Bronchial epithelial cell (primary cell): ENCODE measurements around the gene B3GNT8. TPM values are rescaled to one million over a fixed set of nuclear protein-coding genes. Genes with fewer than 3 reads are reported as not detected.
"Not testable (repeated sequence)": the region's sequence is repeated elsewhere in the genome, so short reads cannot be mapped to it uniquely, and the experiment has no call there.

Source experiments
- DNase-seq: peaks from one replicate; pipeline ENCODE4 v3.0.0-alpha.2; 2010; ENCODE audit warnings: low read depth
- FAIRE-seq: peaks from 2 replicates; lab custom pipeline; 2011; peaks lifted over from hg19 to GRCh38; lab: Jason Lieb, UNC
- H3K27me3 ChIP-seq: 2 replicates; pipeline ENCODE4 v1.5.1; 2011; ENCODE audit warnings: low read length; ENCODE audit not compliant: control insufficient read depth, insufficient read depth
- H3K36me3 ChIP-seq: 2 replicates; pipeline ENCODE4 v1.5.1; 2011; ENCODE audit warnings: low read length; ENCODE audit not compliant: control insufficient read depth, insufficient read depth
- H3K4me3 ChIP-seq: 2 replicates; pipeline ENCODE4 v1.5.1; 2011; ENCODE audit warnings: mild to moderate bottlenecking, low read depth, low read length, control low read depth
- total RNA-seq: library from RNA; depleted of rRNA; stranded (reverse); fragments of >200 nt; gene quantifications from 2 replicates; pipeline ENCODE4 v1.2.1, GENCODE V29; 2014
- TF ChIP-seq, protein P1 (sequence below): IDR thresholded peaks from 2 replicates; pipeline ENCODE4 v1.5.1; 2011; ENCODE audit warnings: mild to moderate bottlenecking, moderate library complexity, low read length, control low read depth, inconsistent platforms; ENCODE audit not compliant: insufficient read depth, severe bottlenecking

B3GNT8 gene, protein sequence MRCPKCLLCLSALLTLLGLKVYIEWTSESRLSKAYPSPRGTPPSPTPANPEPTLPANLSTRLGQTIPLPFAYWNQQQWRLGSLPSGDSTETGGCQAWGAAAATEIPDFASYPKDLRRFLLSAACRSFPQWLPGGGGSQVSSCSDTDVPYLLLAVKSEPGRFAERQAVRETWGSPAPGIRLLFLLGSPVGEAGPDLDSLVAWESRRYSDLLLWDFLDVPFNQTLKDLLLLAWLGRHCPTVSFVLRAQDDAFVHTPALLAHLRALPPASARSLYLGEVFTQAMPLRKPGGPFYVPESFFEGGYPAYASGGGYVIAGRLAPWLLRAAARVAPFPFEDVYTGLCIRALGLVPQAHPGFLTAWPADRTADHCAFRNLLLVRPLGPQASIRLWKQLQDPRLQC
- 3.2 and 14.3 TPM in 2 replicates for total RNA-seq

DNA sequence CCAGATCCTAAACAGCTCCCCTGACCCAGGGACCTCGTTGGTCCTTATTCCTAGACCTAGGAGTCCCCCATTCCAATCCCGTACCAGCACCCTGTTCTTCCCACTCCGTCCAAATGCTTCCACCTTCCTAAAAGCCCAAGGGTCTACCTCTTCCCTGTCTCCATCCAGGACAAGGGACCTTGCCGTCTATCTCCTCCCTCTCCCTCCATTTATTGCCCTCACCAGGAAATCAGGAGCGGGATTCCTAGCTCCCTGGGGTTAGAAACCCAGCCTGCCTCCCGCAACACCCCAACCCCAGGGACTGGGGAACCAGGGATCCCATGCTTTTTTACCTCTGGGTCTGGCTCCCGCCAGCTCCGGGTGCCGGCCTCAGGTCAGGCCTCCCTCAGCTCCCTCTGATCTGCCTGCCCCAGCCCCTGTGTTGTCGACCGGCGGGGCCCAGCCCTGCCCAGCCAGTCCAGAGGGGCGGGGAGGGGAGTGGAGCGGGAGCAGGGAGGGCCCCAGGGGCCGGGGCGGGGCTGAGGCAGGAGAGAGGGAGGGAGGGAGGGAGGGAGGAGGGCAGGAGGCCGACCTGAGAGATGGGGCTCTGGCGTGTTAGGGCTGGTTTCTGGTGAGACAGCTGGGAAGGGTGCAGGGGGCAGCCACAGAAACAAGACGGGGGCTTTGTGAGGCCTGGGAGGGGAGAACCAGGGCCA is at the start of gene B3GNT8:
TSS of gene B3GNT8 (minus strand) at position 423 of the 695 bp plus-strand sequence. CDS start 596 bp downstream, outside the sequence.
- peaks cover 20% of the 10 kb centered on the region for H3K36me3 ChIP-seq
- FAIRE-seq (no peak), DNase-seq (peak; percentile 82)
- H3K27me3 ChIP-seq, result no peaks in the 10 kb centered on the region
- TF ChIP-seq, protein P1, sequence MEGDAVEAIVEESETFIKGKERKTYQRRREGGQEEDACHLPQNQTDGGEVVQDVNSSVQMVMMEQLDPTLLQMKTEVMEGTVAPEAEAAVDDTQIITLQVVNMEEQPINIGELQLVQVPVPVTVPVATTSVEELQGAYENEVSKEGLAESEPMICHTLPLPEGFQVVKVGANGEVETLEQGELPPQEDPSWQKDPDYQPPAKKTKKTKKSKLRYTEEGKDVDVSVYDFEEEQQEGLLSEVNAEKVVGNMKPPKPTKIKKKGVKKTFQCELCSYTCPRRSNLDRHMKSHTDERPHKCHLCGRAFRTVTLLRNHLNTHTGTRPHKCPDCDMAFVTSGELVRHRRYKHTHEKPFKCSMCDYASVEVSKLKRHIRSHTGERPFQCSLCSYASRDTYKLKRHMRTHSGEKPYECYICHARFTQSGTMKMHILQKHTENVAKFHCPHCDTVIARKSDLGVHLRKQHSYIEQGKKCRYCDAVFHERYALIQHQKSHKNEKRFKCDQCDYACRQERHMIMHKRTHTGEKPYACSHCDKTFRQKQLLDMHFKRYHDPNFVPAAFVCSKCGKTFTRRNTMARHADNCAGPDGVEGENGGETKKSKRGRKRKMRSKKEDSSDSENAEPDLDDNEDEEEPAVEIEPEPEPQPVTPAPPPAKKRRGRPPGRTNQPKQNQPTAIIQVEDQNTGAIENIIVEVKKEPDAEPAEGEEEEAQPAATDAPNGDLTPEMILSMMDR, result no peak
- H3K4me3 ChIP-seq, result peak within 1 kb of the TSS; percentile 65

DNA sequence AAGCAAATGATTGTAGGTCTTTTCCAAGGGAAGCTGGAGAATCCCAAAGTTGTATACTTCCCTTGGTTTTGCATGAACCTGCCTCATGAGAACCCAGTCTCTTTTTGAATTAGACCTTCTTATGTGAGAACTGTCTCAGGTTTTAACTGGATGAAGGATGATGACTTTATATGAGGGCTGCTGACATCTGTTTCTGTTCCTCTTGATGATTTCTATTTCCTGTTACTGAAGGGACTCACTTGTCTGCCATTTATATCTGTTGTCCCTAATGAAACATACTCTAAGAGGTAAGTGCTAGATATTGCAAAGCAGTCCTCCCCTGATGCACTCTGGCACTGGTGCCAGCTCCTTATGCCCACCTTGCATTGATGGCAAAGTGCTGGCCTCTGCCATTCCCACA is 49.4 kb upstream of the B3GNT8 start:
- DNase-seq, result no peak
- Histone ChIP-seq H3K4me3 (no peak overlapping the region), H3K27me3 (no peaks in the 10 kb centered on the region), H3K36me3 (no peaks in the 10 kb centered on the region)
- no peak for FAIRE-seq
- TF ChIP-seq, protein P1, result no peak

DNA sequence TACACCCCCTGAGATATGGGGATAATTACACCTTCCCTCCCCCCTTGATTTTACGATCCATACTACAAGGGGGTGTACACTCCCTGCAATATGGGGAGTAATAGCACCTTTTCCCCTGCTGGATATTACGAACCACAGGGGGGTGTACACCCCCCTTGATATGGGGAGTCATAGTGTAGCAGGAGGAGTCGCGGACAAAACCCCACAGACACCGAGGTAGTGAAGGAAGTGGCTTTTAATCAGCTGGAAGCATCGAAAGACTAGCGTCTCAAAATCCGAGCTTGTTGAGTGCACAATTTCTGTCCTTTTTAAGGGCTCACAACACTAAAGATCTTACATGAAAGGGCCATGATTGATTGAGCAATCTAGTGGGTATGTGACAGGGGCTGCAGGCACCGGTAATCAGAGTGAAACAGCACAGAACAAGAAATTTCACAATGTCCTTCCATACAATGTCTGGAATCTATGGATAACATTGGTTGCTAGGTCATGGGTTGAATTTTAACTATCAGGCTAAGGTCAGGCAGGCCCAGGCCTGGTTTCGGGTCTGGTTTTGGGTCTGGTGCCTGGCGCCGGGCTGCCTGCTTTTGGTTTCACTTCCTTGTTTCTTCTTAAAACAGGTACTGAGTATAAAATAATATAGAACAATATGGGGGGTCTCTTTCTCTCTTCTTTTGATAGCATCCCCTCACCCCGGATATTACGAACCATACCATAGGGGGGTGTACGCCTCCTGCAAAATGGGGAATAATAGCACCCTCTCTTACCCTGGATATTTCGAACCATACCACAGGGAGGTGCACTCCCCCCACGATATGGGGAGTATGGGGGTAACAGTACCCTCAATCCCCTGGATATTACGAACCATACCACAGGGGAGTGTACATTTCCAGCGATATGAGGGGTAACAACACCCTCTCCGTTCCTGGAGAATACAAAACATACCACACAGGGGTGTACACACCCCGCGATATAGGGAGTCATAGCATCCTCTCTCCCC is 36.4 kb upstream of the B3GNT8 start:
- FAIRE-seq, H3K4me3 ChIP-seq, H3K27me3 ChIP-seq, H3K36me3 ChIP-seq, DNase-seq: not testable (repeated sequence)

DNA sequence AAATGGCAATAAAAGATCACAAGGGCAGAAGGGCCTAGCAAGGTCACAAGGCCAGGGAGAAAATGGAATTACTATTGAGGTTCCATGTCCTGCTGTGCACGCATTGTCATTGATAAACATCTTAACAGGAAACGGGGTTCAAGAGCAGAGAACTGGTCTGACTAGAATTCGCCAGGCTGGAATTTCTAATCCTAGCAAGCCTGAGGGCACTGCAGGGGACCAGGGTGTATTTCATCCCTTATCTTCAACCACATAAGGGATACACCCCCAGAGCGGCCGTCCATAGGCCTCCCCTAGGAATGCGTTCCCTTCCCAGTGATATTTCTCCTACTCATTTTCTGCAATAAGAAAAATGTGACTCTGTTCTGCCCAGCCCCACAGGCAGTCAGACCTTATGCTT is 35.3 kb upstream of the B3GNT8 start:
- TF ChIP-seq, protein P1, result no peak
- Histone ChIP-seq H3K27me3 (no peaks in the 10 kb centered on the region), H3K36me3 (no peaks in the 10 kb centered on the region), H3K4me3 (no peak overlapping the region)
- FAIRE-seq (no peak), DNase-seq (no peak)

DNA sequence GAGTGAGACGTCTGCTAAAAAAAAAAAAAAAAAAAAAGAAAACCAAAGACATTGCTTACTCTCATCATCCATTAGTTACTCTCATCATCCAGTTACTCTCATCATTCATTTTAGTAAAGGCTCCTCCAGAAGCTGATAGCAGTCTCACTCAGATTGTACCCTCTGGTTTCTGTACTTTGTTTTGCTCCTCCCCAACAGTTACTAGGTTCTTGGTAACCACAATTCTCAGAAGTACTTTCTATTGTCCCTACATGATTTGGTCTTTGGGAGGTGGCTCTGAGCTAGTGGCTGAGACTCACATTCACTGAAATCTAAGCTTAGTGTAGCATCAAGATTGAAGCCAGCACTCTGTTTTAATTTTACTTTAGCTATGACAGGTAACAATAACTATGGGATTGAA is 30.1 kb upstream of the B3GNT8 start:
- FAIRE-seq (no peak), DNase-seq (no peak)
- no peaks in the 10 kb centered on the region for H3K27me3 ChIP-seq
- no peak overlapping the region for H3K4me3 ChIP-seq
- H3K36me3 ChIP-seq, result no peaks in the 10 kb centered on the region
- TF ChIP-seq, protein P1, result no peak
